ENCODE results near the gene TIMM17A. TPM values are rescaled to one million over a fixed set of nuclear protein-coding genes. Genes with fewer than 3 reads are reported as not detected.

The TIMM17A gene
- total and polyA plus RNA-seq, 2 experiments from 2014 or later: 65.0 to 90.1 TPM

- H3K36me3 ChIP-seq (replicated peaks; ENCODE audit: insufficient read depth, low read depth): no peaks in the 10 kb centered on the region
- no peak for DNase-seq (ENCODE audit: low spot score)
- H3K79me2 ChIP-seq: peaks cover 62% of the 10 kb centered on the region
- peak overlapping the region; percentile 95 for H3K27ac ChIP-seq
- H3K27me3 ChIP-seq: no peaks in the 10 kb centered on the region
- H3K9me3 ChIP-seq (ENCODE audit: low read depth): no peaks in the 10 kb centered on the region
- peaks cover 54% of the 10 kb centered on the region for H3K4me1 ChIP-seq (ENCODE audit: insufficient read depth)
- H3K4me2 ChIP-seq: peak overlapping the region; percentile 75
- no peak overlapping the region for H2AFZ ChIP-seq
- 94% methylated on average over 6 of the region's 6 CpGs for WGBS (ENCODE audit: low lambda C conversion rate, missing lambda C conversion rate)
- no peaks in the 10 kb centered on the region for H3K9me2 ChIP-seq (replicated peaks; ENCODE audit: insufficient read depth)
- no peak overlapping the region for H3K4me3 ChIP-seq
- TF ChIP-seq CTCF (IDR thresholded peaks at IDR 0.05; ENCODE audit: poor library complexity) (no peak), EZH2phosphoT487 (IDR thresholded peaks at IDR 0.05; ENCODE audit: low read depth, severe bottlenecking, unreplicated experiment) (no peak), EZH2 (IDR thresholded peaks at IDR 0.05; ENCODE audit: borderline replicate concordance) (no peak)
- H4K20me1 ChIP-seq (ENCODE audit: insufficient read depth, poor library complexity, severe bottlenecking): peaks cover 48% of the 10 kb centered on the region
Observed at GRCh38 chr1:202014060-202014459, 58.8 kb downstream of the TIMM17A start.

GRCh38 chr1:202014915-202015661 lies 59.8 kb downstream of the TIMM17A start:
- no peak for TF ChIP-seq CTCF (IDR thresholded peaks at IDR 0.05; ENCODE audit: poor library complexity)
- TF ChIP-seq EZH2 (IDR thresholded peaks at IDR 0.05; ENCODE audit: borderline replicate concordance): no peak
- no peak for TF ChIP-seq EZH2phosphoT487 (IDR thresholded peaks at IDR 0.05; ENCODE audit: low read depth, severe bottlenecking, unreplicated experiment)
- peak overlapping the region; percentile 95 for H3K27ac ChIP-seq
- WGBS (ENCODE audit: low lambda C conversion rate, missing lambda C conversion rate): 84% methylated on average over 17 of the region's 17 CpGs
- no peaks in the 10 kb centered on the region for H3K9me3 ChIP-seq (ENCODE audit: low read depth)
- H3K4me3 ChIP-seq: no peak overlapping the region
- no peaks in the 10 kb centered on the region for H3K36me3 ChIP-seq (replicated peaks; ENCODE audit: insufficient read depth, low read depth)
- H3K9me2 ChIP-seq (replicated peaks; ENCODE audit: insufficient read depth): no peaks in the 10 kb centered on the region
- H3K4me2 ChIP-seq: peak overlapping the region; percentile 75
- no peak for DNase-seq (ENCODE audit: low spot score)
- peaks cover 60% of the 10 kb centered on the region for H3K79me2 ChIP-seq
- peaks cover 55% of the 10 kb centered on the region for H3K4me1 ChIP-seq (ENCODE audit: insufficient read depth)
- H4K20me1 ChIP-seq (ENCODE audit: insufficient read depth, poor library complexity, severe bottlenecking): peaks cover 48% of the 10 kb centered on the region
- no peak overlapping the region for H2AFZ ChIP-seq
- no peaks in the 10 kb centered on the region for H3K27me3 ChIP-seq

GRCh38 chr1:202015662-202015937 lies 60.3 kb downstream of the TIMM17A start:
- peaks cover 55% of the 10 kb centered on the region for H3K4me1 ChIP-seq (ENCODE audit: insufficient read depth)
- peak overlapping the region; percentile 75 for H3K4me2 ChIP-seq
- H3K9me2 ChIP-seq (replicated peaks; ENCODE audit: insufficient read depth): no peaks in the 10 kb centered on the region
- H3K79me2 ChIP-seq: peaks cover 60% of the 10 kb centered on the region
- 74% methylated on average over 3 of the region's 3 CpGs for WGBS (ENCODE audit: low lambda C conversion rate, missing lambda C conversion rate)
- no peaks in the 10 kb centered on the region for H3K27me3 ChIP-seq
- no peaks in the 10 kb centered on the region for H3K9me3 ChIP-seq (ENCODE audit: low read depth)
- H3K27ac ChIP-seq: peak overlapping the region; percentile 95
- no peaks in the 10 kb centered on the region for H3K36me3 ChIP-seq (replicated peaks; ENCODE audit: insufficient read depth, low read depth)
- DNase-seq (ENCODE audit: low spot score): no peak
- no peak for TF ChIP-seq EZH2phosphoT487 (IDR thresholded peaks at IDR 0.05; ENCODE audit: low read depth, severe bottlenecking, unreplicated experiment)
- no peak for TF ChIP-seq EZH2 (IDR thresholded peaks at IDR 0.05; ENCODE audit: borderline replicate concordance)
- TF ChIP-seq CTCF (IDR thresholded peaks at IDR 0.05; ENCODE audit: poor library complexity): no peak
- no peak overlapping the region for H2AFZ ChIP-seq
- H4K20me1 ChIP-seq (ENCODE audit: insufficient read depth, poor library complexity, severe bottlenecking): peaks cover 48% of the 10 kb centered on the region
- no peak overlapping the region for H3K4me3 ChIP-seq

Data from hepatocyte (in vitro differentiated cells).